GM18507 (cell line): ENCODE measurements around the gene TTC29.
"Not testable (repeated sequence)": the region's sequence is repeated elsewhere in the genome, so short reads cannot be mapped to it uniquely, and the experiment has no call there.

Source experiments
- DNase-seq: peaks from one replicate; pipeline ENCODE4 v3.0.0; 2011; ENCODE audit warnings: low read depth; ENCODE audit not compliant: insufficient read length; ENCODE audit errors: extremely low spot score
- FAIRE-seq: peaks from 2 replicates; lab custom pipeline; 2011; peaks lifted over from hg19 to GRCh38; lab: Jason Lieb, UNC

The TTC29 gene

DNA sequence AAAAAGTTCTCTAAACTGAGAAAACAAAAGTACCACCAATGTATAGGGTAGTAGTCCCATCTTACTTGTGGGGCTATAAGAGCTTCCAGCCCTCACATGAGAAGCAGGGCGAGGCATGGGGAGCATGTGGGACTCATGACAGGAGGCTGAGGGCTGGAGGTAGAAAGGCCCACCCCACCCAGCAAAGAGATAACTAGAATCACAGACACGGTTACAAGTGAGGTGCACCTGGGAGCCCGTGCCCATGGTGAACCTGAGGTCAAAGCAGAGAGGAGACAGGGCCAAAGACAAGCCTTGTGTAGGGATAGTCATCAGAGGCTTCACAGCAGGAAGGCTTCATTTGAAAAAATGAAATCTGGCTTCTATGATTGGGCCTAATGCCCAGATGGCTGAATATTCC lies 55.4 kb downstream of the TTC29 start:
- FAIRE-seq (no peak), DNase-seq (no peak)

DNA sequence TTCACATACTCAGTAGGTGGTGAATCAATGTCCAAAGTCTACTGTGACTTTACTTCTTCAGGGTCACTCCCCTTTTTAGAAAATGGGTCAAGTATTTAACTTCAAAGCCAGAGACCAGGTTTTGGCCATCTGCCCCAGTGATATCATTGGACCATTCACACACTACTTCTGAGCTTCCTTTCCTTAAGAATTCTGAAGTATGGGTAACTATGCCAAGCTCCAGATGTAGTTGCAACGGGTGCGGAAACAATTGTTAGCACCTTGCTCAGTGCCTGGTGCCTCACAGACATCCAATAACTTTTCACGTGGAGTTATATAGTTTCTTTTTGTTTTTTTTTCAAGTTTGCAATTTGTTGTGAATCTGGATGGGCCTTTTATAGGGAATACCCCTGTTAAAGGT lies 62.6 kb downstream of the TTC29 start:
- DNase-seq: no peak
- FAIRE-seq: no peak

DNA sequence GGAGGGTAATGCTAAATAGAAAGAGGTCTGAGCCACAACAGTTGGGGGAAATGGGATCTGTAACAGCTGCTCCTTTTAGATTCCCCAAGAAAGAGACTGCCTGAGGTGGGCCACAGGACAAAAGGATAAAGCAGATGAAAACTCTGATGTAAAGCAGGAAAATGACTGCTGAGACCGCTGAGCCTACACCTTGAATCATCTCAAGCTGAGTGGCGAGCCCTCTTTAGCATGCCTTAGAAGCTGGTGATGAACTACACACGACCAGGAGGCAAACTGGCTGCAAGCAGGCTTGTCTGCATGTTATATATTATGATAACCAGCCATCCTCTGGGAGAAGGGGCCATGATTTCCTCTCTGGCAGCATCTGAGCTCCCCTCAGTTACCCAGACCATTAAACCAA lies 88.4 kb downstream of the TTC29 start:
- DNase-seq: no peak
- FAIRE-seq: no peak

DNA sequence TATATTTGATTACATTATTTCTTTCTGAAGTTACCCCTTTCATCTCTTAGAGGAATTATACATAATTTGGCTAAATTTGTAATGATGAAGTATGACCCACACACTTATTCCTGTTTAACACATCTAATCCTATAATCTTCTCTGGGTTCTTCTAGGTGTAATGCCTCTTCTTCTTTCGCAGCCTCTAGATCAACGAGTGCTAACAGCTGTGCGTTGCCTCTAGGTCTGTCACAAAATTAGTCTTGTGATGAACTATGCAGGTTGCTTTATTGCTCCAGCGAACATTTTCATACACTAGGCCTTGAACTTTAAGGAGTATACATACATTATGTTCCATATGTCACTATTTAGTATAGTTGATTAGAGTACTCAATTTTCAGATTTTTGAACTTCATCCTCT lies 89.9 kb downstream of the TTC29 start:
- DNase-seq: no peak
- FAIRE-seq: no peak

DNA sequence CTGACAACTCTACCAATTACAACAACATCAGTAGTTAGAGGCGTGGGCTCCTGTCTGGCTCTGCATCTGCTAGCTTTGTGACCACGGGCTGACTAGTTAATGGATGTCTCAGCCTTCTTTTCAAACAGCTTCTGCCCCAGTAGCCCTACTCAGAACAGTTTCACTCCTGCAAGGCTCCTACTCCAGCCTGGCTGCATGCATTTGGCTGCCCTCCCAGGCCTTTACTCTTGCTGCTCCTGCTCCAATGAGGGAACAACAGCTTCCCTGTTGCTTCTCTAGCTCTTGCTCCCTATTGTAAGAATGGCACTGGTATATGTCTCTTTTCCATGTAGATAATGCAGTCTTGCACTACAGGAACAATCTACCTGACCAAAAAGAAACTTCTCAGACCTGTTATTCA lies 93.3 kb downstream of the TTC29 start:
- FAIRE-seq: no peak

DNA sequence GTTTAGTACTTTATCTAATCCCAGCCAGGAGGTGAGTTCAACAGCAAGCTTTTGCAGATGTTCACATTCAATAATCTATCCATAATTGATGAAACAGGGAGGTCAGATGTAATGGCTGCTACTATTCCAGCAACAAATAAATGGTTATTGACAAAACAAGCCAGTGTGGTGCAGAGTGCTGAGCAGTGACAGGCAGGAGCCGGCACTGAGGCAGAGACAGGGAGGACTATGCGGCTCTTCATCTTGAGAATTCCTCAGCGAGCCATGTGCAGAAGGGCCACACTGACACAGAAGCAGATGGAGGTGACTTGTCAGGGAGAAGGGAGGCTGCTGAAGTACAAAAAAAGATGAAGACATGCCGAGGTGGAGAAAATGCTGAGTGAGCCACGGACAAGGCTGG lies 98.3 kb downstream of the TTC29 start:
- no peak for FAIRE-seq
- no peak for DNase-seq

More for the DNA sequence above, 93.3 kb downstream of the TTC29 start:
- DNase-seq: no peak

DNA sequence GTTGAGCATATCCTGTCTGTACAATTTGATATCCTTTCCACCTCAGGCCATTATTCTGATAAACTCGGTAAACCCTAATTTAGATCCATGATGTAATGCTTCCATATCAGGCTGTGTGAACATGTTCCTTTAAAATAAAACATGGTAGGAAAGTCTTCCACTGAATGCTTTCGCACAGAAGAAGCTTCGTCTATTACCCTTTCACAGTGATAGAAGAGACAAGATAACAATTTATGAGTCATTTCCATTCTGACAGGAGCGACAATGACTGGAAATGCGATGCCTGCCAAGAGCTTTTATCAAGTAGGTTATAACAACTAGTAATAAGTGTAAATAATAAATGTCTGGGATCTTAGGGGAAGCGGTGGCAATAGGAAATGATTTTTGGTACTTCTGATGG lies 98.8 kb downstream of the TTC29 start:
- DNase-seq: no peak

DNA sequence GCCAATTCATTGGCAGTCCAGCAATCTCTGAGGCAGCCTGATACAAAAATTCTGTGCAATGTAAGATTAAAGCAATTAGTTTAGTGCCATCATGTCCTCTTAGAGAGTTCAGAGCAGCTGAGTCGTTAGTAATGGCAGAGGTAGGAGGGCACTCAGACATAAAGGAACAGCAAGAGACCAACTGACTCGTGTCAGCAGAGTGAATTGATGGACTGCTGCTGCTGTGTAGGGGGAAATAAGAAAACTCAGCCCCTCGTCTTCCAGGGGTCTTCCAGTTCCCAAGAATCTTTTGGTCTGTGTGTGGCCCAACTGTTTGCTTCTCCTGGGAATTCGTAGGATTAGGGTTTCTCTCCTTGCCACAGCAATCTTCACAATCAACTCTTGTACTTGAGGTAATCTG lies 100.9 kb downstream of the TTC29 start:
- FAIRE-seq (no peak), DNase-seq (no peak)

More for the DNA sequence above, 98.8 kb downstream of the TTC29 start:
- FAIRE-seq: no peak

DNA sequence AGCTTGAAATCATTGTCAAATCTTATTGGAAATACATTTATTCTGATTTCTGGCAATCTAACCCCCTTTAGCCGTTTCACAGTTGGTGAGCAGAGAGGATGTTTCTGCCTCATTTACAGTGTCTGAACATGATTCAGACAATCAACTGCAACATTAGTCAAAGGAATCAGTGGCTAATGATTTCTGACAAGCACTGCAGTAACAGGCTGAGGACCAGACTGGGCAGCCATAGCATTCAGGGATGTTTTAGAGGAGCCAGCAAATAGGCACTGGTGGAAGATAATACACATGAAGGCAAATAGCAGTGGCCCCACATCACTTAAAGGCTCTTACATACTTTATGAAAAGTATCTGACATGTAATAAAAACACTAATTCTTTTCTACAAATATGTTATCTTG lies 102.8 kb downstream of the TTC29 start:
- DNase-seq: no peak
- no peak for FAIRE-seq

DNA sequence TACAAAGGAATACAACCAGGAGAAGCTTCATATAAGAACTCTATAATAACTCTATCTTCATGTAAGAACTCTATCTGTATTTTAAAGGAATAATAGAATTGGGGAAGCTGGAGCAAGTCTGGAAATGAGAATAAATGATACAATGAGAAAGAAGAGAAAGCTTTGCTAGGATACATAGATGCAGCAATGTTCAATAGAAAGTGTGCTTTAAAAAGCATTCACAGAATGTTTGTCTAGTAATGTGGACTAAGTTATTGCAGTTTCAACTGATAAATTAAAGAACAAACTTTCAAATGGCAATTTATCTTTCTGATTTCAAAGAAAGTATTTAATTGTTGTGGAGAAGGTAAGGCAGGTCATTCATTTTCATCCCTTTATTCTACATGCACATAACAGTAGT lies 104.9 kb downstream of the TTC29 start:
- FAIRE-seq (no peak), DNase-seq (no peak)

DNA sequence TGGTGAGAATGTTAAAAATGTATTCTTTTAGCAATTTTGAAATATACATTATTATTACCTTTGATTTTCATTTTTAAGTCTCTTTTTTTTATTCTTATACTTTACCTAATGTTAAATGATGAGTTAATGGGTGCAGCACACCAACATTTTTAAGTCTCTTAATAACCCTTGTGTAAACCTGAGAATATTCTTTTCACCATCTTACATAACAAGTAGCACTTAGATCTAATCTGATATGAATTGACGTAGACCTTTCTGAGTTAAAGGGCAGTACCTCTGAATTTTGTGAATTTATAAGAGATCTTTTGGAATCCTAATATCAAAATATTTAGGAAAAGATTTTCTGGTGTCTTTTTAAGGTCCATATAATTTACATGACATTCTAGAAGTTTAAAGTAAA lies 110.6 kb downstream of the TTC29 start:
- no peak for FAIRE-seq
- no peak for DNase-seq

DNA sequence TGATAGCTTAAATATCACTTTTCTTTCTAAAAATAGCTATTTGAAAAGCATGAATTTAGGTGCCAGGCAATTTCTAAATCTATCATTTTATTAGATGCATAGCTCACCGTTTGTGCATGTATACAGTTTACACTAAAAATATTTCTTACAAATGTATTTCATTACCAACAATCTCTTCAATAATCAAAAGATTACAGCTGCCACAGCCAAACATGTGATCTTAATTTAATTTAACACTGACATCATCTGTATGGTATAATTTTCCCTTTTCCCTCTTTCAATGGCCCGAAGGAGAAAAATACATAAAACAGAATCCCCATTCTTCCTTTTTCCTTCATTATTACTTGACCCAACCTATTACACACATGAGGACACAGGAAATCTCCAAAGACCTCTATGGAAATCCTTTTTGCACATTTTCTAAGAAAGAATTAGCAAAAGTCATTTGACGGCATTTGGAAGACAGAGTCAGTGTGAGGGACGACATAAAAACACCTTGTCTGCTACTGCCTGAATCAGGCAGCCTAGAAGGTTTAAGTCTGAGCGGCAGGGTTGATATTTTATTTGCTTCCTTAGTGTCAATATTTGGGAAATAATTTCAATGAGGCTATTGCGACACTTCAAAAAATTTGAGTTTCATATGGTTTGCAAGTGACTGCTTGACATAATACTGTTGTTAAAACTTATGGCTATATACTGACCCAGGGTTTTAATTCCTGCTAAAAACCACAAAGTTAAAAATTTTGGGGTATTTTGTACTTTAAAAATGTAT lies 111.2 kb downstream of the TTC29 start:
- no peak for FAIRE-seq
- DNase-seq: no peak

DNA sequence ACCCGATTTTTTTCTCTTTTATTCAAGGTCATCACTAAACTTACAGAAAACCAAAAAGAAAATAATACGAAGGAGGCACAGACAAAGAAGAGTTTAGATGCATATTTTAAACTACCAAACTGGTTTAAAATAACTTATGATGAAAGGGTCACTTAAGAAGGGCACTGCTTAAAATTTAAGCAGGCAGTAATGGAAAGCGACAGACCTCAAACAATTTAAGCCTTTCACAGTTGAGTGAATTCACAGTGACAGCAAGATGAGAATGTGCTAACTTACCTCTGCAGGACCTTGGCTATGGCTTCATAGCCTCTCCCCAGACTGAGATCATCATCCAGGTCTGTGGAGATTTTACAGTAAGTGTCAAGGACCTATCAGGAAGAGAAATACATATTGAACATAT lies 112.1 kb downstream of the TTC29 start:
- DNase-seq (no peak), FAIRE-seq (no peak)

DNA sequence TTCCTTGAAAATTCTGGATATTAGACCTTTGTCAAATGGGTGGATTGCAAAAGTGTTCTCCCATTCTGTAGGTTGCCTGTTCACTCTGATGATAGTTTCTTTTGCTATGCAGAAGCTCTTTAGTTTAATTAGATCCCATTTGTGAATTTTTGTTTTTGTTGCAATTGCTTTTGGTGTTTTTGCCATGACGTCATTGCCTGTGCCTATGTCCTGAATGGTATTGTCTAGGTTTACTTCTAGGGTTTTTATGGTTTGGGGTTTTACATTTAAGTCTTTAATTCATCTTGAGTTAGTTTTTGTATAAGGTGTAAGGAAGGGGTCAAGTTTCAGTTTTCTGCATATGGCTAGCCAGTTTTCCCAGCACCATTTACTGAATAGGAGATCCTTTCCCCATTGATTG lies 122.7 kb downstream of the TTC29 start:
- not testable (repeated sequence) for DNase-seq, FAIRE-seq

DNA sequence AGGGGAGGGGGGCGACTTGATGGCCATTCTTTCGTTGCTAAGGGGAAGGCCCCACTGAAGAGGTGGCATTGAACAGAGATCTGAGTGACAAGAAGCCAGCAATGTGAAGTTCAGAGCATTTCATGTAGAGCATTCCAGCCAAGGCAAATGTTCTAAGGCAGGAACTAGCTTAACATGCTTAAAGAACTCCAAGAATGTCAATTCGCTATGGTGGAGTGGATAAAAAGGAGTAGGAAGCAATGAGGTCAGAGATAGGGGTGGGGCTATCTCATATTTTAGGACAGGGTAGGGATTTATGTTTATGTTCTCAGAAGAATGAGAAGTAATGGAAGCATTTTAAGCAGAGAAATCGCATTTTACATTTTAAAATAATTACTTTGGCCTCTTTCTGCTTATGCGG lies 130.9 kb downstream of the TTC29 start:
- FAIRE-seq: no peak

DNA sequence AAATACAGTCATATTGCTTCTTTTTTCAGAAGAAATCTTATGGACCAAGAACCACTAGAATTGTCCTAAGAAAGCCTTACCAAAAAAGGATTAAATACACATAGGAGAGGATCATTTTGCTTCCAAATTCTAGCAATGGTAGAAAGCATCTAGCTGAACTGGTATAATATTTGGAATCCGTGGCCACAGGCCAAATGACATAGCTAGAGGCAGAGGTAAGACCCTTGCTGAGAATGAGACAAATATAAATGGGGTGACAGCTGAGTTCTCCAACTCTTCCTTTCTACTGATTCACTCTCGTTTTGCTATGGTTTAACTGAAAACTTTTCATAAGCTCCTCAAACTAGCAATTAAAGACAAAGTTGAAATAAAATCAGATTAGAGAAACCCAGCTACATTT lies 150.0 kb downstream of the TTC29 start:
- FAIRE-seq (no peak), DNase-seq (no peak)

More for the DNA sequence above, 130.9 kb downstream of the TTC29 start:
- no peak for DNase-seq

DNA sequence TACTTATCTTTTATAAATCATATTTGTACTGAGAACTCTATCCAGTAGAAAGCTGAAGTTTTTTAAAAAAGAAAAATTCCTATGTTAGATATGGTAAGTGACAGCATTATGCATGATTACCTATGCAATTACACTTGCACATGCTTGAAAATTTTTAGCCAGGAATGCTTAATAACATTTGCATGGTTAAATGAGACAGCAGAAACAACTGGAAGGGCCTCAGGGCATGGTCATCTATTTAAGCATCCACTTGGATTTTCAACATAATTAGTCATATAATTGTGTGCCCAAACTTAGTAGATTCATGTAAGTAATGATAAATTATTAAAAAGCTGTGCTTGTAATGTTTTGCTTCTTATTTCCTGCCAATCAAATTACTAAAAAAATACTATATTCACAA lies 151.9 kb downstream of the TTC29 start:
- DNase-seq (no peak), FAIRE-seq (no peak)

DNA sequence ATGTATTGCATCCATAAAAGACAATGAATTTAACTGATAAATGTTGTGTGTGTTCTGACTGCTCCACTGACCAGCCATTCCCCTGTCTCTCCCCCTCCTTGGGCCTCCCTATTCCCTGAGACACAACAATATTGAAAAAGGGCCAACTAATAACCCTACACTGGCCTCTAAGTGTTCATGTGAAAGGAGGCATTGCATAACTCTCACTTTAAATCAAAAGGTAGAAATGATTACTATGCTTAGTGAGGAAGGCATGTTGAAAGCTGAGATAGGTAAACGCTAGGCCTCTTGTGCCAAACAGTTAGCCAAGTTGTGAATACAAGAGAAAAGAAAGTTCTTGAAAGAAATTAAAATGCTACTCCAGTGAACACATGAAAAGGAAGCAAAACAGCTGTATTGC lies 154.2 kb downstream of the TTC29 start:
- FAIRE-seq (no peak), DNase-seq (no peak)

DNA sequence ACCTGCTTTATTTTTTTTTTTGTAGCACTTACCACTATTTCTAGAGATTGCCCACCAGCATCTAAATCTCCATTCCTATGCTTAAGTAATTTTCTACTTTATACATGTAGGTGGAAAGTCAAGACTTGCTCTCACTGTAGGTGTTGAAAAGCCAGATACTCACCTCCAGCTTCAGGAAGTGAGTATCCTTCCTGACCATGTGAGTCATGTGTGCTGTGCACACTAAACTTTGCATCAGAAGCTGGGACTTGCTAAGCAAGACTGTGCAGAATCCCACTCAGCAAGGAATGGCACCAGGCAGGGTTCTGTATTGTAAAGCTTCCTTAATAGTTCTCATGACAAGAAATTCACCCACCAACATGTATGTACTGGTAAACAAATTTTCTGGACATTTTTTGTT lies 155.1 kb downstream of the TTC29 start:
- DNase-seq (no peak), FAIRE-seq (no peak)

DNA sequence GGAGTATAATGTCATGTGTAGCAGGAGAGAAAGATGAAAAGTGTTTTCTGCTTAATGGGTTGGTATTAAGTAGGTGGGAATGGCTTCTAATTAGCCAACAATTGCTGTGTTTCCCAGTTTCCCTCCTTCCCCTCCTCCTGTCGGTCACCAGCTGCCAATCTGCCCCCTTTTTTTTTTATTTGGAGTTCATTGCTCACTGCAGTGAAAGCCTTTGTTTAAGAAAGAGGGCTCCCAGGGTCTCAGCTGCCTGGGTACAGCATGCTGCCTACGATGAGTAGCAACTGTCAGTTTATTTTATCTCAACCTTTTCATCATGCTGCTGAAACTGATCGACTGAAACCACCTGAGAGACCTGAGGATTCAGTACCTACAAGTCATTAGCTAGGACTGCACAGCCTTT lies 157.9 kb downstream of the TTC29 start:
- FAIRE-seq: no peak

DNA sequence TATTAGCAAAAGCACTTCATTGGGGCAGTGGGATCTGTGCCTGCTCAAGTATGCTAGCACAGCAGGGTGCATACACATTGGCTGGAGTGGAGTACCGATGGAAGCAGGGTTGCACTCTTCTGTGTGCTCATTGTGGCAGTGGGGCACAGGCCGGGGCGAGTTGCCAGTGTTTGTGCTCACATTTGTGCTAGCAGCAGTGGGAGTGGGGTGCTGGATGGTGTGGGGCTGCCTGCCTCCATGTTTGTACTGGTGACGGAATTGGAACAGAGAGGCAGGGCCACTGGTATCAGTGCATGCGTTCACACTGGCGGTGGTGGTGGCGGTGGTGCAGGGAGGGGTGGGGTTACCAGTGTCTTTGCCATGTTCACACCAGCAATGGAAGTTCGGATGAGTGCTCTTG lies 169.0 kb downstream of the TTC29 start:
- DNase-seq (no peak), FAIRE-seq (no peak)

More for the DNA sequence above, 157.9 kb downstream of the TTC29 start:
- no peak for DNase-seq

DNA sequence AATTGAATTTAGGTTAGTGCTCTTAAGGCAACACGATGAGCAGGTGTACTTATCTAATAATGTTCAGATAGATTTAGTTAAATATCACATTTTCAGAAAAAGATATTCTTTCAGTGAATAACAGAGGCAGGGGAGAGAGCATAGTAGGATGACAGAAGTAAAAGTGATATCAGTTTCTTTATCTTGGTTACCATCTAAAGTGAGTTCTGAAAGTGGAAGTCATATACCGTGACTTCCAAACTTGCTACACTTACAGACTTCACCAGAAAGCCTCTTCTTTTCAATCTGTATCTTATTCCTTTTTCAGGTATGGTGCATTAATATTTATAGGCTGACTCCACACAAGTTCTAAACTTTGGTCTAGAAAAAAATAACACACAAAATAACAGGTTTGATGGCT lies 182.1 kb downstream of the TTC29 start:
- FAIRE-seq: no peak
- no peak for DNase-seq
